Subcutaneous adipose tissue (tissue), 4 donors: ENCODE results near the gene AGPAT3. TPM values are rescaled to one million over a fixed set of nuclear protein-coding genes. Genes with fewer than 3 reads are reported as not detected.

Experiments
- CTCF ChIP-seq: fragments of 450-650 bp; IDR thresholded peaks from one replicate; pipeline ENCODE4 v1.5.1; 2016; ENCODE audit warnings: low read depth, mild to moderate bottlenecking, control low read depth, antibody characterized with exemption, moderate library complexity
- total RNA-seq, 4 donors: library from RNA; depleted of rRNA; stranded (reverse); fragments of >200 nt; gene quantifications; one replicate each; pipeline ENCODE4 v1.1.0, GENCODE V29; 2016

Gene AGPAT3
- total RNA-seq, 4 donors from 2014 or later = 29.7 to 66.5 (median 33.8) TPM

GRCh38 chr21:43899307-43900077 is 34.5 kb downstream of the AGPAT3 start:
- no peak for TF ChIP-seq CTCF

GRCh38 chr21:43900078-43900385 is 35.0 kb downstream of the AGPAT3 start:
- TF ChIP-seq CTCF = no peak

DNA sequence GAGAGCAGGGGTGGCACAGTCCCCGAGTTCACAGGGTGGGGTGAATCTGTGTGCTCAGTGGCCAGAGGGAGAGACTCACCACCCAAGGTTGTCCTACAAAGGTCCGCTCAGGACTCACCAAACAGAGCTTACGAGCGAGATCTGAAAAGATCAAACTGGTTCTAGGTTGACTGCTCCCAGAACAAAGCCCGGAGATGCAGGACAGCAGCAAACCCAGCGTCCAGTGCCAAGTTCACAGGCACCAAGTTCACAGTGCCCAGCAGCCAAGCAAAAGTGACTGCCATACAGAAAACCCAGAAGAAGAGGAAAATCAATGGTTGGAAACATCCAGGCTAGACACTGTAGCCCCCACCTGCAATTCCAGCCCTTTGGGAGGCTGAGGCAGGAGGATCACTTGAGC is 35.7 kb downstream of the AGPAT3 start:
- TF ChIP-seq CTCF = no peak

- no peak for TF ChIP-seq CTCF
Measured at GRCh38 chr21:43902441-43902840, 37.4 kb downstream of the AGPAT3 start.

GRCh38 chr21:43903451-43904091 is 38.5 kb downstream of the AGPAT3 start:
- TF ChIP-seq CTCF = no peak

DNA sequence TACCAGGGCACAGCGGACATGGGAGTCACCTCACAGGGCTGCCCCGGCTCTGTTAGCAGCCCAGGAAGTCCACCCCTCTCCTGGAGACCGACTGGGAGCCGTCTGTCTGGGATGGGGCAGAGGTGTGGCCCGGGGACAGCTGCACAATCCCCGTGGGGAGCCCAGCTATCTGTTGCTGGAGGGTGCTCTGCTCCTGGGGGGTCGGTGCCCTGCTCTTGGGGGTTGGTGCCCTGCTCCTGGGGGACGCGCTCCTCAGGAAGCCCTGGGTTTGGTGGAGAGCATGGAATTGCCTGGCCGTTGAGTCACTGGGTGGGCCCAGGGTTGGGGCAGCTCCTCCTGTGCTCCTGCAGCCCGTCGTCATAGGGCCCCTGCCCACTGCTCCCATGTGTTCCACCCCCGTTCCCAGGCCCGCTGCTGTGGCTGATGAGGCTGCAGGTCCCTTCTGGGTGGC is 39.3 kb downstream of the AGPAT3 start:
- no peak for TF ChIP-seq CTCF

DNA sequence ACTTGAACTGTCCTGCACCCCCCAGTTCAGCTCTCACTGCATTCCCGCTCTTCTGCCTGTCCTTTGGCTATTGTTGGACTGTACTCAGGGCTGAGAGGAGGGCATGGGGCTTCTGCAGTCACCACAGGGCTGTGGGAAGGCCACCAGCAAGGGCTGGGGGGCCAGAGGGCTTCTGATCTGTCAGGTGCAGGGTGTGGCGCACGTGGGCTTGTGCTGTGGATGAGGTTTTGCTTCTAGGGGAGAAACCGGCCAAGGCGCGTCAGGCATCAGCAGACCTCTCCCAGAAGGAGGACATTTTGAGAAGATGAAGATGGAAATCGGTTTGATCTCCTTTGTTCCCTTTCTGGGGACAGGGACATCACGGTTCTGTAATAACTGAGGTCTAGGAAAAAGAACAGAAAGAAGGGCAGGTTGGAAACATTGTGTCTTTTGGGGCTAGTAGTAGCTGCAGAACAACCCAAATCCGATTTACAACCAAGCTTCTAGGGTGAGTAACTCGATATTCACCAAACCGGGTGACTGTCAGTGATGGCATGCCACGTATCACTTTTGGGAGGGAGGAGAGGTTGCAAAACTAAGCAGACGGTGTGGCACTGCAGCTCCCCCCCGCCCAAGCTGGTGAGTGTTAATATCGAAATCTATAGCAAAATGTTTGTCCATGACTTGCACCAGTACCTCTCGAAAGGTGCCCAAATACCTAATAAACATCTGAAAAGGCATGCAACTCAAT is 40.9 kb downstream of the AGPAT3 start:
- TF ChIP-seq CTCF = no peak
